CD4-positive, alpha-beta T cell treated with Interleukin-6 for 4 hours (primary cell): ENCODE data around the gene ELF3.
"Not testable (repeated sequence)": the region's sequence is repeated elsewhere in the genome, so short reads cannot be mapped to it uniquely, and the experiment has no call there.

Experiments used
- DNase-seq: peaks from one replicate; pipeline ENCODE4 v3.0.0-alpha.2; 2020; ENCODE audit warnings: mixed read lengths

Gene ELF3

GRCh38 chr1:202009326-202010179, 834 bp upstream of the ELF3 start:
- peak; percentile 67 for DNase-seq

GRCh38 chr1:202011994-202012393, 1.6 kb downstream of the ELF3 start:
- DNase-seq: no peak

GRCh38 chr1:202012544-202013478, 2.4 kb downstream of the ELF3 start:
- DNase-seq: no peak

- DNase-seq: no peak
These were observed 3.2 kb downstream of the ELF3 start for GRCh38 chr1:202013603-202014002.

- DNase-seq: no peak
These were observed 3.7 kb downstream of the ELF3 start for GRCh38 chr1:202014060-202014459.

- no peak for DNase-seq
These were observed 4.7 kb downstream of the ELF3 start for GRCh38 chr1:202014915-202015661.

GRCh38 chr1:202015662-202015937, 5.2 kb downstream of the ELF3 start:
- no peak for DNase-seq

- DNase-seq: no peak
These were observed 5.8 kb downstream of the ELF3 start for GRCh38 chr1:202016022-202016810.

GRCh38 chr1:202016811-202017748, 6.7 kb downstream of the ELF3 start:
- DNase-seq: no peak

GRCh38 chr1:202017749-202018467, 7.5 kb downstream of the ELF3 start:
- DNase-seq: no peak

GRCh38 chr1:202018468-202019234, 8.3 kb downstream of the ELF3 start:
- no peak for DNase-seq

- DNase-seq: not testable (repeated sequence)
These were observed 8.8 kb downstream of the ELF3 start for GRCh38 chr1:202019235-202019558.

GRCh38 chr1:202023001-202023433, 12.6 kb downstream of the ELF3 start:
- DNase-seq: no peak

- DNase-seq: no peak
These were observed 18.8 kb downstream of the ELF3 start for GRCh38 chr1:202029171-202029665.

GRCh38 chr1:202029727-202030126, 19.3 kb downstream of the ELF3 start:
- DNase-seq: no peak

- no peak for DNase-seq
These were observed 21.4 kb downstream of the ELF3 start for GRCh38 chr1:202031796-202032195.

GRCh38 chr1:202034149-202034682, 23.8 kb downstream of the ELF3 start:
- DNase-seq: no peak

GRCh38 chr1:202034683-202035462, 24.5 kb downstream of the ELF3 start:
- no peak for DNase-seq
